Measurements from ENCODE around the gene FAM181A.

Gene FAM181A

DNA sequence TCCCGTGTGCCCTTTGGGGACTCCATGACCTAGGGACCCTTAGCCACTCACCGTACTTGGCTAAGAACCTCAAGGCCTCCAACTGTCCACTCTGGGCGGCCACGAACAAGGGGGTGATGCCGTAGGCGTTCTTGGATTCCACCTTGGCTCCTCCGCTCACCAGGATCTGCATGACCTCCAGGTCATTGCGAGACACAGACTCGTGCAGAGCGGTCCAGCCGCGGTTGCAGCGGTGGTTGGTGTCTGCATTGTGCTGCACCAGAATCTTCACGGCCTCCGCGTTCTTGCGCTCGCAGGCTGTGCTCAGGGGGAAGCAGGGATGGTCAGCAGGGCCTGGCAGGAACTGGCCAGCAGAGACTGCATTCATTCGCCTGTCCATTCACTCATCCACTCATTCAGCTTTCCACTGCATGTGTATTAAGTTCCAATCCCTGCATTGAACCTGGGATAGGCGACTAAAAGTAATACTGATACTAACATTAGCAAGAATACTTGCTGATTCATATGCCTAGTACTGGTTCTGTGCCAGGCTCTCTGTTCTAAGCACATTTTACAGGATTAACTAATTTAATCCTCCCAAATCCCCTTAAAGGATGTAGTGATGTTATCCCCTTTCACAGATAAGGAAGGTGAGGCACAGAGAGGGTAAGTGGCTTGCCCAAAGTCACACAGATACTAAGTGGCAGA lies 23.9 kb downstream of the FAM181A start:
- no peak for DNase-seq (ENCODE audit: low spot score)

- no peak for DNase-seq (ENCODE audit: low spot score)
These were observed 24.7 kb downstream of the FAM181A start for GRCh38 chr14:93951635-93952540.

DNA sequence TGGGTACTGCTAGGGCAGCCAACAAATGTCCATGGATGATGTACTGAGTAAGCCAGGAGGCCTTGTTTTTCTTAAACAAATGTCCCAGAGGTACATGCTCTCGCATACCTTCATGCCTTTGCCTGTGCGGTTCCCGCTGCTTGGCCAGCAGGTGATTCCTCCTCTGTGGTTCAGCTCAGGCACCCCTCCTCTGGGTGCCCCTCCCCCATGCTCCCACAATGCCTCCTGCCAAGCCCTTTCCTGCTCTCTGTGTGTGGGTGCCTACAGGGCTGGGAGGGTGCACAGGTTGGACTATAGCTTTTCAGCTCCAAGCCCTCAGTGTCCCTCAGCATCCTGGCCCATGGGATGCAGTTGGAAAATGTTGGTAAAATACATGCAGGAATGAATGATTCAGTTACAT lies 25.7 kb downstream of the FAM181A start:
- DNase-seq (ENCODE audit: low spot score) = no peak

- no peak for DNase-seq (ENCODE audit: low spot score)
These were observed 26.1 kb downstream of the FAM181A start for GRCh38 chr14:93953263-93953662.

DNA sequence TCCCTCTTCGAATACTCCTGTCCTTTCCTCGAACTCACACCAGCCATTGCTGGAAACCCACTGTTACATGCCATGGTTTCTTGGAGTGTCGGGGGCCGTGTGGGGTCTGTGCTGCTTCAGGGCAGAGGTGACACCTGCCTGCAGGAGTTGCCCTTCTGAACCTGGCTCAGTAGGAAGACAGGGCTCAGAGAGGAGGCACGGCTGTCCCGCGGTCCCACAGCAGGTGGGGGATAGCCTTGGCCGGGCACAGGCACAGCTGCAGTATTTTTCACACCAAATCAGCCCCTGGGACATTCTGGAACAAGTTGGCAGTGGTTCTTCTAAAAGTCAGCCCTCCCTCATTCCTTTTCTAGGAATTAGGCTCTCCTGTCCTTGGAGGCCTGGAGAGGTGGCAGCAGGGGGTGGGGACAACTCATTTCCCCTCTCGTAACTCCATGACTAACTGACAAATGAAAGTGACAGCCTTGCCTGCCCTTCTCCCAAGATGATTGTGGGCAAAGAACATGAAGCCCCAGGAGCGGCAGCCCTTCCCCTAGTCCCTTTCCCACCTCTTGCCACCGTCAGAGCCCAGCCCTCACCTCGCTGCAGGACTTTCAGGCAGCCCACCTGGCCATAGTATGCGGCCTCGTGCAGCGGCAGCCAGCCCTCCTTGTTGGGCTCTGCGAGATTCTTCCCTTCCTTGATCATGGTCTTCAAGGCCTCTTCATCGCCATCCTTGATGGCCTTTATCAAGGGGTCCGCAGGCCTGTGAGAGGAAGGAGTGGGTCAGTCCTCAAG lies 26.8 kb downstream of the FAM181A start:
- DNase-seq (ENCODE audit: low spot score) = no peak

DNA sequence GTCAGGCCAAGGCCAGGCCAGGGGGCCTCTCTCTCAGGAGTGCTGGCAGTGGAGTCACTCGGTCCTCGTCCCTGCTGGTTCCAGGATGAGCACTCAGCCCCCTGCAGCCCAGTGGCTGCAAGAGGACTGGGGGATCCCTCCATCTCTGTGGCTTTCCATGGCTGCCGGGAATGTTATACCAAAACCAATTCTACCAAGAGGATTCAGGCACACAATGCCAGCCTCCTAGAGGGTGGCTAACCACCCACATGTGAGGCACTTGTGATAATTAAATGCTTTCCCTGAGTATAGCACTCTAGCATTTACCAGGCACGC lies 27.3 kb downstream of the FAM181A start:
- no peak for DNase-seq (ENCODE audit: low spot score)

DNA sequence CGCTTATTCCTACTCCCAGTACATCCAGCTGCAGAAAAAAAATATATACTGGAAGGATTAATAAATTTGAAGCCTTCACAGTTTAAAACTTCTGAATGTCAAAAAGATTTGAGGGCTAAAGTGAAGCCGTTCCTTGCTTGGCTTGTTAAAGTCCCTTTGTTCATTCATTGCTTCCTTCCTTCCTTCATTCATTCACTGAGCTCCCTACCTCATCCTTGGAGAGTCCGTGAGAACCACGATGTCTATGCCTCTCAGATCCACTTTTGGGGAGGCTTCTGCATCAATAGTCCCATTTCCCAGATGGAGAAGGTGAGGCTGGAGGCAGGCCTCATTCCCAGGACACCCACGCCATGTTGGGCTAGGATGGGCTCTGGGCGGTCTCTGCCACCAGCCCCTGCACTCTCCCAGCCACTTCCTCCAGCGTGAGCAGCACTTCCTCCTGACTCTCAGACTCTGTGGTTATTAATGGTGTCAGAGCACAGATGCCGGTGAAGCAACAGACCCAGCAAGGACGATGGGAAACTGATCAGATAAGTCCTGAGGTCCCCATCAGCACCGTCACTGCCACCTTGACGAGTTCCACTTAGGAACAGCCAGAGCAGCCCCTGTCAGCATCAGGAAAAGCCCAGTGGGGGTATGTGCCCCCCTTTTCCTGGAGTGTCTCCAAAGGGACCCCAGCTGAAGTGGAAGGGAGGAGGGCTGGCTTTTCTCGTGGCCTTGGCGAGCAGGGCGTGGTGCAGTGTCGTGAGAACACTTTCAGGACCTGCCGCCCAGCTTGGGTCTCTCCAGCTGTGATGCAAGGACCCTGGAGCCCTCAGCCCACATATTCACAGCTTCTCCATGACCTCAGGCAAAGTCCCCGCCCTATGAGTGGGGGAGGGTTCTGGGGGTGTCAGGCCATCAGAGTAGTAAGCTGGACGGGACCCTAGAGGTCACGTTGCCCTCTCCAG lies 28.0 kb downstream of the FAM181A start:
- DNase-seq (ENCODE audit: low spot score) = peak; percentile 61

DNA sequence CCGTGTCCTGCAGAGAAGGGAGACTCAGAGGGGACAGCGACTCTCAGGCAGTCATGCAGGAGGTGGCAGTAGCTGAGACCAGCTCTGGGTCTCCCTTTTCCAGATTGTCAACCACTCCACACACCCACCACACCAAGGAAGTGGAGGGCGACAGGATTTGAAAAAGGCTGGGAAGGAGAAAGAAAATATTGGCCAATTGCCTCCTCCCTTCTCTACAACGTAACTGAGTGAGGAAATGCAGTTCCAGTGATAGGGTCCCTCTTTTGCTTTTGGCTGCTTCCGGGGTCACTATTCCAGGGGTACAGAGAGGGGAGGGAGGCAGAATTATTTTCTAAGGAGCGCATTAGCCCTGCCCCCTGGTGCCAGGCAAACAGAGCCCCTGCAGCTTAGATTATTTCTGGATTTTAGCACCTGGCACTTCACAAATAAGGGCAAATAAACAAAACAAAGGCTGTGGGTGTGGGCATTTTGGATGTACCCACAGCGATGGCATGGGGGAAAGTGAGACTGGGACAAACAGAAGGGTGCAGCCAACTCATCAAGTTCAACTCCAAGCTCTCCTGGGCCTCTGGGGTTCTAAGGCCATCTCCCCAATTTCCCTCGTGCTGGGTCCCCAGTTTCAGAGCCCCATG lies 28.8 kb downstream of the FAM181A start:
- DNase-seq (ENCODE audit: low spot score) = no peak

- DNase-seq (ENCODE audit: low spot score) = no peak
These were observed 29.6 kb downstream of the FAM181A start for GRCh38 chr14:93956514-93957332.

- no peak for DNase-seq (ENCODE audit: low spot score)
These were observed 30.2 kb downstream of the FAM181A start for GRCh38 chr14:93957333-93957710.

DNA sequence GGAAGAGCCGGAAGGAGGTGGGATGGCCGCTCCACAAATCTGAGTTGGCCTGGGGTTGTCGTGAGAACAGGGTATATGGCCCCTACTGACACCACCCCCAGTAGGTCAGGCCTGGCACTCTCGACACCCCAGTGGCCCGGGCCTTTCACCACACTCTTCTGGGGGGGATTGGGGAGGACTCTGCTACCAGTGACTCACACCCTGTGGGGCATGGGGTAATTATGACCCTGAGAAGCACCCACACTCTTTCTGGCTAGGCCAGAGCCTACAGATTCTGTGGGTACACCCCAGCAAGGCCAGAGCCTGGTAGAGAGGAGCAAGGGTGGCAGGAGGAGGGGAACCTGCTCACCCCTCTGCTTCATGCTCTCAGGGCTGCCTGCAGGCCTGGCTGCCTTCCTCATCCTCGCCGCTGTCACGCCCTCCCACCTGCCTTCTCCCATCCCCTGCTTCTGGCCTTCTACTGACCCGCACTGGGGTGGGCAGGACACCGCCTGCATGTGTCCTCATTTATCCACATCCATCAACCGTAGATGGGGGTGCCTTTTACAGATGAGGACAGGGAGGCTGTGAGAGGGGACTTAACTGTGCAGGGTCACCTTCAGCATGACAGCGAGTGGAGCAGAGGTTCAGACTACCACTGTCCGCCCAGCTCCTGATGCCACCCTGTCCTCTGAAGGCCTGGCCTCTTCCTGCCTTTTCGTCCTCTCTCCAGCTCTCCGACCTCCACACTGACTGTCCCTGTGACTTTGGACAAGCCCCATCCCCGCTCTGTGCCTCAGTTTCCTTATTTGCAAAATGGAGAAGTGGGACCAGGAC lies 30.8 kb downstream of the FAM181A start:
- DNase-seq (ENCODE audit: low spot score) = no peak

GRCh38 chr14:93958567-93959238 lies 31.6 kb downstream of the FAM181A start:
- DNase-seq (ENCODE audit: low spot score) = no peak

DNA sequence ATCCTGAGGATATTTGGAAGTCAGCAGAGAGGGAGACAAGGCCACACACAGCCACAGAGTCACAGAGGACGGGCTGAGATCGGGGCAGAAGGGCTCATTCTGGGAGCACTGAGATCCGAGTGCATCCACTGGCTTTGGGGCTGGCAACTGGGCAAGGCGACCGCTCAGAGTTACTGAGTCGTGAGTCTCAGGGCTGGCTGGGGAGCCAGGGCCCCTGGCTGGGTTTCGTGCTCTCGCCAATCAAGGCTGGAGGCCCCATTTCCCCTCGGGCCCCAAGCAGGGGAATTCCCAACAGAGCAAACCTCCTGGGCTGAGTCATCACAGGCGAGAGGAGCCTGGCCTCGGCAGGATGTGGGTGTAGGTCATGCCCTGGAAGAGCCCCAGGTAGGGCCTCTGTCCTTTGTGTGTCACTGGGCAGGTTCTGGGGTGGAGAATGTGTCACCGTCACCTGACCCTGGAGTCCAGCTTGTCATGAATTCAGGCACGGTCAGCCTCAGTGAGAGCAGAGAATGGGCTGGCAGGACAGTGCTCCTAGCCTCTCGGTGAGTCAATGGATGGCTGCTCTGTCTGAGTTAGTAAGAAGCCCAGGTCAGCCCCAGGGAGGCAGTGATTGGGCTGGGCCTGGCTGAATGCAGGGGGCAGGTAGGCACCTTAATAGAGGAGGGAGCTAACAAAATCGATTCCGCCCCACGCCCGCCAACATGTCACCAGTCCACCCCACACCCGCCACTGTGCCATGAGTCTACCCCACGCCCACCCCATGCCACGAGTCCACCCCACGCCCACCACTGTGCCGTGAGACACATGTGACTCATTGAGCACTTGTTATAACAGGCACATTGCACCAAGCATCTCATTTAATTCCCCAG lies 32.3 kb downstream of the FAM181A start:
- no peak for DNase-seq (ENCODE audit: low spot score)

- DNase-seq (ENCODE audit: low spot score) = no peak
These were observed 32.9 kb downstream of the FAM181A start for GRCh38 chr14:93960108-93960475.

DNA sequence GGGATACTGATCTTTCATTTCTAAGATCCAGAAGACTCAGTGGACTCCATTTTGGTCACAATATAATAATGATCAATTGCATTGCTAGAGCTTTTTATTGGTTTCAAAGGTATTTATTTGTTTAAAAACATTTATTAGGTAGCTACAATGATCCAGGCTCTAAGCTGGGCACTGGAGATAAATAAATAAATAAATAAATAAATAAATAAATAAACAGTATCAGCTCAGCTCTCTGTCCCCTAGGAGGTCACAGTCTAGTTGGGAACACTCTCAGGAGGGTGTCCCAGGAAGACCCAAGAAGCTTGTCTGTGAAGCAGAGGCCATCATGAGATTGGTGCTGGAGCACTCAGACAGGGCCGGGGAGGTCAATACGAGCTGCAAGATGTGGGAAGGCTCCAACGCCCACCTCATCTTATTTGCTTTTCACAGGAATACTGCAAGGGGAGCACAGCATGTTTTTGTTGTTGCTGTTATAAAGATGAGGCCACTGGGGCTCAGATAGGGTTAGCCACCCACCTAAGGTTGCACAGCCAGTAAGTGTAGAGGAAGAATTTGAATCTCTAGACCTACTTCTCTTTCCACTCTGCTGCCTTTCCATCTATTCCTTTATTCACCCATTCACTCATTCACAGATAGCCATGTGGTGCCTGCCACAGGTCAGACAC lies 33.8 kb downstream of the FAM181A start:
- DNase-seq (ENCODE audit: low spot score) = no peak

GRCh38 chr14:93961620-93962019 lies 34.5 kb downstream of the FAM181A start:
- DNase-seq (ENCODE audit: low spot score) = no peak

All from Ammon's horn (tissue), 1 donor.